Epithelial cell of proximal tubule (primary cell): Measurements from ENCODE around the gene CD93. TPM values are rescaled to one million over a fixed set of nuclear protein-coding genes. Genes with fewer than 3 reads are reported as not detected.

Source experiments
- DNase-seq: peaks from one replicate; pipeline ENCODE4 v3.0.0-alpha.2; 2011; ENCODE audit warnings: low read depth
- H3K4me3 ChIP-seq: 2 replicates; pipeline ENCODE4 v1.5.1; 2011; ENCODE audit warnings: low read depth, mild to moderate bottlenecking, low read length
- total RNA-seq: library from RNA; depleted of rRNA; stranded (reverse); fragments of >200 nt; gene quantifications from 2 replicates; pipeline ENCODE4 v1.2.3, GENCODE V29; 2015
- TF ChIP-seq, protein P1 (sequence below): conservative IDR thresholded peaks from 2 replicates; pipeline ENCODE4 v1.5.1; 2012; ENCODE audit warnings: low read depth, mild to moderate bottlenecking, low read length

Gene CD93
- total RNA-seq, 1 donor from 2014 or later: 0.06 TPM

DNA sequence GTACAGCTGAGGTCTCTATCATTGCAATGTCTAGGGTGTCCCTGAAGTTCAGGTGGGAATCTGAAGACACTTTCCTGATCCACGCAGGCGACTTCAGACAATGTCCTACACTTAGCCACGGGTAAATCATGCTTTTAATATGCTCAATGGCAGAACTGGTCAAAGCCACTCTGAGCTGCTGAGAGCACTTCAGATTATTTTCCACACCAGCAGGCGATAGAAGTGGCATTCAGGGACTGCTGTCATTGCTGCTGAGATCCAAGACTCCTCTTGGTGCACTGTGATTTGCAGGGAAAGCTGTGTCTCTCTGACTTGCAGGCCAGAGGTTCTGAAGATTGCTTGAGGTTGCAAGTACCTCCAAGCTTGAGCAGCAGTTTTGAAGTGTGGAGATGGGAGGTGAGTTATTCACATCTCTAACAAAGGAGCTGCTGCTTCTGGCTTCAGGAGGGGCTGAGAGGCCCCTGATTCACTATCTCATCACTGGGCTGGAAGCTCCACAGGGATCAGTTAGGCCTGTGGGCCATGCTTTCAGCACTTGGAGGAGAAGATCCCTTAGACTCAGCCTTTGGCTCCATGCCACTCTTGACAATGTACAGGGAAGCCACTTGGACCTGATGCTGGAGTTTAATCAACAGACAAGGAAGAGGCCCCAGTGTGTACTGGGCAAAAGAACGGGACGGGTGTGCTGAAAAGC lies 53.9 kb downstream of the CD93 start:
- H3K4me3 ChIP-seq: no peak overlapping the region
- TF ChIP-seq, protein P1, sequence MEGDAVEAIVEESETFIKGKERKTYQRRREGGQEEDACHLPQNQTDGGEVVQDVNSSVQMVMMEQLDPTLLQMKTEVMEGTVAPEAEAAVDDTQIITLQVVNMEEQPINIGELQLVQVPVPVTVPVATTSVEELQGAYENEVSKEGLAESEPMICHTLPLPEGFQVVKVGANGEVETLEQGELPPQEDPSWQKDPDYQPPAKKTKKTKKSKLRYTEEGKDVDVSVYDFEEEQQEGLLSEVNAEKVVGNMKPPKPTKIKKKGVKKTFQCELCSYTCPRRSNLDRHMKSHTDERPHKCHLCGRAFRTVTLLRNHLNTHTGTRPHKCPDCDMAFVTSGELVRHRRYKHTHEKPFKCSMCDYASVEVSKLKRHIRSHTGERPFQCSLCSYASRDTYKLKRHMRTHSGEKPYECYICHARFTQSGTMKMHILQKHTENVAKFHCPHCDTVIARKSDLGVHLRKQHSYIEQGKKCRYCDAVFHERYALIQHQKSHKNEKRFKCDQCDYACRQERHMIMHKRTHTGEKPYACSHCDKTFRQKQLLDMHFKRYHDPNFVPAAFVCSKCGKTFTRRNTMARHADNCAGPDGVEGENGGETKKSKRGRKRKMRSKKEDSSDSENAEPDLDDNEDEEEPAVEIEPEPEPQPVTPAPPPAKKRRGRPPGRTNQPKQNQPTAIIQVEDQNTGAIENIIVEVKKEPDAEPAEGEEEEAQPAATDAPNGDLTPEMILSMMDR: no peak

DNA sequence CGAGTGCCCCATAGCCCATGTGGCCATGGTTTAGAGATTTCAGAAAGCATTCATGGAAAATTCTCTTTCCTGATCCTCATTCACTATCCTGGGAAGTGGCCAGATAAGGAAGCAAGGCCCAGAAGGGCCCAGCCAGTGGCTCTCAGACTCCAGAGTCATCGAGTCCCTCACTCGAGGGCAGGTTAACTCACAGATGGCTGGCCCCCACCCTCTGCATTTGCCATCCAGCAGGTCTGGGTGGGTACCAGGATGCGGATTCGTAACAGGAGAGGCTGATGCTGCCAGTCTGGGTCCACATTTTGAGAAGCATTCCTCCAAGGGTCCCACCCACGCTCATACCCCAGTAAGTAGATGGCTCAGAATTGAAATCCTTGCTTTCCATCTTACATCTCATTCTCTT lies 54.8 kb downstream of the CD93 start:
- H3K4me3 ChIP-seq: no peak overlapping the region
- no peak for DNase-seq
- TF ChIP-seq, protein P1: no peak

More for the DNA sequence above, 53.9 kb downstream of the CD93 start:
- no peak for DNase-seq

Other genes with a start within 250 kb of the CD93 start
- gene SSTR4, start 51.0 kb downstream of the CD93 start, total RNA-seq: not detected in 2 replicates
- 6.9 and 18.9 TPM in 2 replicates for gene THBD, start 36.7 kb downstream of the CD93 start, total RNA-seq